Islet precursor cell (in vitro differentiated cells): Measurements from ENCODE around the gene BDH1.
"Not testable (repeated sequence)": the region's sequence is repeated elsewhere in the genome, so short reads cannot be mapped to it uniquely, and the experiment has no call there.

Experiments used
- DNase-seq: peaks from one replicate; pipeline ENCODE4 v3.0.0-alpha.2; 2018

BDH1 gene

DNA sequence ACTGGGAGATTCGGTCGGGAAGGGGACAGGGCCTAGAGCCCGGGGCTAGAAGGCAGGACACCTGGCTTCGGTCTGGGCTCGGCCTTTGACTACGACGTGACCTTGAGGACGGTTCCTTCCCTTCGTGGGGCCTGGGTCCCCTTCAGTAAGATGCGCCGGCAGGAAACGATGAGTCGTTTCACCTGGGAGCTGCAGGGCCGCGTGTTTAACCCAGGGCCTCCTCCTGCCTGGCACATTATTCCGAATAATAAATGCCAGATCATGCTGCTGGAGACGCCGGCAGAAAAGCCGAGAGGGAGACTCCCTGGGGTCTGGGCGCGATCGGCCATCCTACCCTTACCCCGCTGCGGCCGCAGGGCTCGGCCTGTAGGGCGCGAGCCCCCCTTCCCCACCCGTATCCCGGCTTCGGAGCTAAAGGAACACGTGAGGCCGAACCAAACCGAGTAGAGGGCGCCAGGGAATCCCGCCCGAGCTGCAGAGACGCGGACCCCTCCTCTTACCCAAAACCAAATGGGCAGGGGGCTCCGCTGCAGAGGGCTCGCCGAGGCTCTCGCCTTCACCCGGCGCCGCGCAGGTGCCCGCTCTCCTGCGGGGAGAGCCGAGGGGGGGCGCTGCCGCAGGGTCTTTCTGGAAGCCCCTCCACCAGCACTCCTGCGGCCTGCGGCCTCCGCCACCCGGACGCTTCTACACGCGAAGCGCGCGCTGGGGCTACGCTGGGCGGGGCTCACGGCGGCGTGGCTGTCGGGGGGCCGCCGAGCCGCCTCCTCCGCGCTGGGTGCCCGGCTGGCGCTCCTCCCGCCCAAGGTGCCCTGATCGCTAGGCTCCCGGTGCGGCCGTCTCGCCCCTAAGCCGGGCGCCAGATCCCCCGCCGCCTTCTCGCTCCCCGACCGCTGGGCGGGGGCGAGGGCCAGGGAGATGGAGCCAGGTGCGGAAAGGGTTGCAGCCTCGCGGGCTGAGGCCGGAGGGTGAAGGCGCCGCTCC, at the start of gene BDH1:
Gene BDH1 (minus strand): TSS at position 688 of the 981 bp plus-strand sequence. CDS start 9,525 bp downstream, outside the sequence.
- DNase-seq: peak; percentile 68

- DNase-seq: no peak
Observed at GRCh38 chr3:197603317-197603933, 47.7 kb upstream of the BDH1 start.

- not testable (repeated sequence) for DNase-seq
Observed at GRCh38 chr3:197602351-197602750, 46.6 kb upstream of the BDH1 start.

DNA sequence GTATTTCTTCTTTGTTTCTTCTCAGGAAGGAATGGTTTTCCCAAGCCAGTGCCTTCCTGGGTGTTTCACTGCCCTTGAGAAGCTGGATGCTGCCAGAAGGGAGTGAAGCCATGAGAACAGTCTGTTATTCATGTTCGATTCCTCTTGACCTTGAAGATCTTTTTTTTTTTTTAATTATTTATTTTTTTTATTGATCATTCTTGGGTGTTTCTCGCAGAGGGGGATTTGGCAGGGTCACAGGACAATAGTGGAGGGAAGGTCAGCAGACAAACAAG, 45.7 kb upstream of the BDH1 start:
- not testable (repeated sequence) for DNase-seq

DNA sequence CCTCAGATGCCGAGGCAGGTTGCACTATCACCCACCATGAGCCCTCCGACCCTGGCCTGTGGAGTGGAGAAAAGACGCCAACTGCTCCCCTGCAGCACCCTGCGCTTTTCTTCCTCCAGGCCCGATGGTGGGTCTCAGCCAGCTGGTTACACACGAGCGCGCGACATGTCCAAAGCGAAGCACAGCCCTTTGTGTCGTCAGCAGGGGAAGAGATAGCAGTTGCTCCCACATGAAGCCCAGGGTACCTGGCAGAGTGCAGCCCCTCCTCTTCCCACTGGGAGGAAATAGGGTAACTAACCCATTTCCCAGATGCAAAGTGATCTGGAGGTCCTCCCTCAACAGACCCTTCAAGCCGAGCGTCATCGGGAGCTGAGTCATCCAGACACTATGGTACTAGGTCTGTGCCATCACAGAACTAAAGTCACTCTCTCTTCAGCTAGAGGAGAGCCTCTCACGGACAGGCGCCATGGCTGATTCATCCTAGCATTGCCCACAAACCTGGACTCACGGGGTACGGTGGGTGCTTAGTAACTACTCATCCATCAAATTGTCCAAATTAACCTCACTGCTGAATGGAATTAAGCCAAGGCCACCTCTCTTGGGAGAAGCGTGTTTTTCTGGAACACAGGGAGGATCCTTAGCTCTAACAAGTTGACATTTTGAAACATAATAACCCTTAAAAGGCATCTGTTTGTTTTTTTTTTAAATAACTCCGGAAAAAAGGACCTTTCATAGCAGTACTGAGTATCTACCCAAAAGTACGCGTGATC, 45.2 kb upstream of the BDH1 start:
- DNase-seq: no peak

DNA sequence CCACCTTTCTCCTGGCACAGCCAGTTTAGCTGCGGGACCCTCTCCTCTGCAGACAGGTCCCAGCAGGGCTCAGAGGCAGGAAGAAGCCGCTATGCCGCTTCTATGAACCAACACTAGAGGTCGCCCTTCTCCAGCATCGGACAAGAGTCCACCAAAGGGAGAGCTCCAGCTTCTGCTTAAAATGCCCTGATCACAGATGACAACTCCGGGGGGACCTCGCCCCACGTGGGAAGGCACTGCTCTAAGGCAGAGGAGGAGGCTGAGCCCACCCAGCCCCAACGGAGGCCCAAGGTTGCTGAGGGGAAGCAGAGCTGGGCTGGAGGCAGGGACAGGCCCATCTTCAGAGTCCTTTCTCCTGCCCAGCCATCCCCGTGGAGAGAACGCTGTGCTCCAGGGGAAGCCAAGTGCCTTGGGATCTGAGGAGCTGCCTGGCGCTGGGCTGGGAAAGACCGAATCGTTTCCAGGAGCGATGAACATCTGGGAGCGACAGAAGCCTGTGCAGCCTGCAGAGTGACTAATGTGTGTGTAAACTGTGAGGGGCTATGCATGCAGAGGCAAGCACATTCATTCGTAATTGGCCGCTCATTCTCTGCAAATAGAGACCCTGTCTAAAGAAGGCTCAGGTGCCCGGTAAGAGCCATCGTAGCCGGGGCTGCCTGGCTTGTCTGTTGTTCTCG, 43.5 kb upstream of the BDH1 start:
- DNase-seq: peak; percentile 91

- no peak for DNase-seq
Observed at GRCh38 chr3:197598404-197598980, 42.7 kb upstream of the BDH1 start.

GRCh38 chr3:197597335-197597734, 41.6 kb upstream of the BDH1 start:
- no peak for DNase-seq

GRCh38 chr3:197595470-197596185, 39.9 kb upstream of the BDH1 start:
- no peak for DNase-seq

GRCh38 chr3:197593046-197593380, 37.2 kb upstream of the BDH1 start:
- DNase-seq: no peak

GRCh38 chr3:197592361-197593045, 36.7 kb upstream of the BDH1 start:
- no peak for DNase-seq

DNA sequence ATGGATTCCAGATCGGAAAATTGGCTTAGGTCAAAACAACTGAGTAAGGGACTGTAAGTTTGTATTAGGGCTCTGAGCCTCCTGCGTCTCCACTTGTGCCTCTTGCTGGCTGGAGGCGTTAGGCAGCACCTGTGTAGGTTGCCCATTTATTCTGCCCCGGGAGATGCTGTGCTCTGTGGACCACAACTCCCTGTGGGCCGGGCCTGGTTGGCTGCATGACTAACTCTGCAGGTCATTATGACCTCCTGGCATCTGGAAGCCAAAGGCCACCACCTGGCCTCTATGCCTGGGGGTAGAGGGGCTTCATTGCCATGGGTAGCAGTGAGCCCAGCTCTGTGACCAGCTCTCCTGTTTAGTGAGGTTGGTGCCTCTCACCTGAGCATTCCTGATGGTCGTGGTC, 36.0 kb upstream of the BDH1 start:
- no peak for DNase-seq

GRCh38 chr3:197590313-197590962, 34.7 kb upstream of the BDH1 start:
- no peak for DNase-seq

DNA sequence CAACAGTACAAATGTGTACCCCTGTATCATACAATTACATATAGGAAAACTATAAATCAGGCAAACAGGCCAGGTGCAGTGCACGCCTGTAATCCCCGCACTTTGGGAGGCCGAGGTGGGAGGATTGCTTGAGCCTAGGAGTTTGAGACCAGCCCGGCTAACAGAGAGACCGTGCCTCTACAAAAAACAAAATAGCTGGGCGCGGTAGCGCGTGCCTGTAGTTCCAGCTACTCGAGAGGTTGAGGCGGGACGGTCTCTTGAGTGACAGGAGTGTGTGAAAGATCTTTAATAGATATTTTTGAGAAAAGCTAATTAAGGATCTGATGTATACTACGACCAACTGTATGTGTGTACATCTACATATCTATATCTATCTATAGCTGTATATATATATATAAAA, 33.8 kb upstream of the BDH1 start:
- no peak for DNase-seq

- DNase-seq: not testable (repeated sequence)
Observed at GRCh38 chr3:197586768-197587167, 31.0 kb upstream of the BDH1 start.

DNA sequence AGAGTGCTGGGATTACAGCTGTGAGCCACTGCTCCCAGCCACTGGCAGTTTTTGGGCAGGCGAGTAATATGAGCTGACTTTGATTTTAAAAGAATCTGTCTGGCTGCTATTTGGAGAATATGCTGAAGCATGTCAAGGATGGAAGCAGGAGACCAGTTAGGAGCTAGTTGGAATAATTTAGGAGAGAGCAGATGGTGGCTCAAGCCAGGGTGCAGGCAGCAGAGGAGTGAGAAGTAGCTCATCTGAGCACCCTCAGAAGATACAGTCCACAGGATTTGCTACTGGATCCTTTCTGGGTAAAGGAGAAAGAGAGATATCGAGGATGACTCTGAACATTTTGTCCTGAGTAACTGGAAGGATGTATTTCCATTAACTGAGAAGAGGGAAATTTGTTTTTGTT, 30.4 kb upstream of the BDH1 start:
- DNase-seq: no peak

- no peak for DNase-seq
Observed at GRCh38 chr3:197584733-197585132, 29.0 kb upstream of the BDH1 start.

- no peak for DNase-seq
Observed at GRCh38 chr3:197583371-197583770, 27.6 kb upstream of the BDH1 start.

DNA sequence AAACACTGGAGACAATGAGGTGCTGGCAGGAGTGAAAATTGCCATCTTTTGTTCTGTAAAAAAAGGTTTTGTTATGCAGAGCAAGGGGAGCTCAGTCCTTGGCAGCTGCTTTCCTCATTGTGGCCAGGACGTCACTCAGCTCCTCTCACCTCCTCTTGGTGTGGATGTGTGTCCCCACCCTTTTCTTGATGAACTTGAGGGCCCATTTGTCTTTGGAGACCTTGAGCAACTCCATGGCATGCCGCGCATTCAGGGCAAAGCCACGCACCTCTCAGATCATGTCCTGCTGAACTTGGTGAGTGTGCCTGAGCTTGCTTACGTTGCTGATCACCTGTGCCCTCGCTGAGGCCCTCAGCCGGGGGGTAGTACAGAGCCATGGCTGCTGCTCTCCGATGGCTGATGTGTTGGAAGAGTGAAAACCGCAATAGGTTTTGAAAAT, 24.5 kb upstream of the BDH1 start:
- no peak for DNase-seq

GRCh38 chr3:197578376-197578775, 22.6 kb upstream of the BDH1 start:
- no peak for DNase-seq
